SK-N-SH (cell line): ENCODE measurements around the gene ETFA. TPM values are rescaled to one million over a fixed set of nuclear protein-coding genes. Genes with fewer than 3 reads are reported as not detected.

Experiments used
- CTCF ChIA-PET: fragments of 300-600, 350-600 bp; formaldehyde crosslinking; extraction: SDS; loops from one replicate; lab custom pipeline; 2021; lab: Yijun Ruan, JAX
- POLR2A ChIA-PET: fragments of 350-600 bp; sonication (Branson Sonifier 250); formaldehyde crosslinking; extraction: SDS; loops from one replicate; lab custom pipeline; 2020; ENCODE audit warnings: antibody characterized with exemption, inconsistent platforms; lab: Yijun Ruan, JAX
- DNase-seq: peaks from one replicate; pipeline ENCODE4 v3.0.0; 2012
- H2AFZ ChIP-seq: fragments of 200-600 bp; sonication (generic); 2 replicates; pipeline ENCODE4 v1.8.1; 2016; ENCODE audit warnings: antibody characterized with exemption, mild to moderate bottlenecking, low read depth
- H3F3A ChIP-seq: fragments of 200-600 bp; sonication (generic); replicated peaks from 2 replicates; pipeline ENCODE3; 2016; ENCODE audit warnings: antibody characterized with exemption, mild to moderate bottlenecking; ENCODE audit not compliant: insufficient read depth
- H3K27ac ChIP-seq, 2 experiments: fragments of 200-500 bp in 1 of 2; fragments of 200-600 bp in 1 of 2; sonication (Bioruptor generic) in 1 of 2; sonication (generic), shearing (Covaris generic) in 1 of 2; 2 replicates each; pipeline versions ENCODE4 v1.5.1 to v1.6.1; 2014 to 2016; ENCODE audit warnings: low read depth in 2 of 2, inconsistent platforms in 1 of 2, low read length in 1 of 2, mild to moderate bottlenecking in 1 of 2, mixed read lengths in 1 of 2
- H3K27me3 ChIP-seq: fragments of 200-600 bp; sonication (generic), shearing (Covaris generic); 2 replicates; pipeline ENCODE4 v1.6.1; 2016; ENCODE audit warnings: mixed run types; ENCODE audit not compliant: insufficient read depth
- H3K36me3 ChIP-seq, 2 experiments: fragments of 200-500 bp in 1 of 2; fragments of 200-600 bp in 1 of 2; sonication (Bioruptor generic) in 1 of 2; sonication (generic) in 1 of 2; replicated peaks in 1 of 2; 2 replicates each; pipeline versions ENCODE3 to v1.5.1; 2014 to 2016; ENCODE audit warnings: low read length in 1 of 2, mild to moderate bottlenecking in 1 of 2; ENCODE audit not compliant: insufficient read depth in 2 of 2, control insufficient read depth in 1 of 2
- H3K4me1 ChIP-seq, 2 experiments: fragments of 200-500 bp in 1 of 2; fragments of 200-600 bp in 1 of 2; sonication (Bioruptor generic) in 1 of 2; sonication (generic), shearing (Covaris generic) in 1 of 2; 2 replicates each; pipeline versions ENCODE4 v1.5.1 to v1.6.1; 2014 to 2016; ENCODE audit warnings: low read depth in 1 of 2, low read length in 1 of 2, mixed run types in 1 of 2; ENCODE audit not compliant: insufficient read depth in 2 of 2, control insufficient read depth in 1 of 2
- H3K4me2 ChIP-seq: fragments of 200-600 bp; sonication (generic), shearing (Covaris generic); 2 replicates; pipeline ENCODE4 v1.6.1; 2017; ENCODE audit warnings: mixed run types
- H3K4me3 ChIP-seq, 2 experiments: fragments of 200-500 bp in 1 of 2; fragments of 200-600 bp in 1 of 2; sonication (Bioruptor generic) in 1 of 2; sonication (generic), shearing (Covaris generic) in 1 of 2; 2 replicates each; pipeline versions ENCODE4 v1.5.1 to v1.8.1; 2014 to 2016; ENCODE audit warnings: low read depth in 2 of 2, inconsistent platforms in 1 of 2, low read length in 1 of 2, mild to moderate bottlenecking in 1 of 2, mixed read lengths in 1 of 2, moderate library complexity in 1 of 2
- H3K79me2 ChIP-seq: fragments of 200-600 bp; sonication (generic); 2 replicates; pipeline ENCODE4 v1.8.1; 2017; ENCODE audit warnings: mild to moderate bottlenecking; ENCODE audit not compliant: insufficient read depth
- H3K9ac ChIP-seq: fragments of 200-600 bp; sonication (generic); 2 replicates; pipeline ENCODE4 v1.6.1; 2017; ENCODE audit warnings: mixed run types
- H3K9me2 ChIP-seq: fragments of 200-600 bp; sonication (generic); 2 replicates; pipeline ENCODE4 v1.6.1; 2017; ENCODE audit warnings: mixed run types
- H3K9me3 ChIP-seq: fragments of 200-600 bp; sonication (generic); 2 replicates; pipeline ENCODE4 v1.6.1; 2017; ENCODE audit warnings: mixed run types, mild to moderate bottlenecking, moderate library complexity
- H4K20me1 ChIP-seq: fragments of 200-600 bp; sonication (generic); 2 replicates; pipeline ENCODE4 v1.6.1; 2017; ENCODE audit warnings: mild to moderate bottlenecking, mixed run types; ENCODE audit not compliant: insufficient read depth
- CHD2 ChIP-seq: fragments of 150-350 bp; IDR thresholded peaks from 2 replicates; pipeline ENCODE4 v1.6.1; 2018; ENCODE audit warnings: low read length; ENCODE audit not compliant: partially characterized antibody
- ELF1 ChIP-seq: IDR thresholded peaks from 2 replicates; pipeline ENCODE4 v1.4.0; 2012
- EP300 ChIP-seq, 2 experiments: IDR thresholded peaks; 2 replicates each; pipeline versions ENCODE4 v1.4.0 to v1.6.1; 2012; ENCODE audit warnings: borderline replicate concordance in 1 of 2, low read depth in 1 of 2, low read length in 1 of 2
- EZH2phosphoT487 ChIP-seq: fragments of 200-600 bp; sonication (generic); IDR thresholded peaks from 2 replicates; pipeline ENCODE4 v1.6.1; 2017; ENCODE audit warnings: low read depth, mixed run types, mild to moderate bottlenecking, antibody characterized with exemption, moderate library complexity, borderline replicate concordance
- FOSL2 ChIP-seq: IDR thresholded peaks from 2 replicates; pipeline ENCODE4 v1.4.0; 2012; ENCODE audit warnings: low read depth, mild to moderate bottlenecking, moderate library complexity, borderline replicate concordance
- FOXJ3 ChIP-seq: sonication (generic); formaldehyde crosslinking; IDR thresholded peaks from 2 replicates; pipeline ENCODE4 v1.5.1; 2020; ENCODE audit warnings: mild to moderate bottlenecking, missing genetic modification reagents
- FOXM1 ChIP-seq: IDR thresholded peaks from 2 replicates; pipeline ENCODE4 v1.4.0; 2012; ENCODE audit warnings: low read depth, mild to moderate bottlenecking
- GABPA ChIP-seq: IDR thresholded peaks from 2 replicates; pipeline ENCODE4 v1.4.0; 2012; ENCODE audit warnings: low read depth, mild to moderate bottlenecking
- JUND ChIP-seq: IDR thresholded peaks from 2 replicates; pipeline ENCODE4 v1.4.0; 2012
- MEF2A ChIP-seq: IDR thresholded peaks from 2 replicates; pipeline ENCODE4 v1.4.0; 2012; ENCODE audit warnings: low read depth, borderline replicate concordance
- MXI1 ChIP-seq: IDR thresholded peaks from 2 replicates; pipeline ENCODE4 v1.6.1; 2012; ENCODE audit warnings: mild to moderate bottlenecking, low read depth, low read length, improper control_type of control experiment
- NFIC ChIP-seq: IDR thresholded peaks from 2 replicates; pipeline ENCODE4 v1.4.0; 2012; ENCODE audit warnings: borderline replicate concordance
- NRF1 ChIP-seq: IDR thresholded peaks from 2 replicates; pipeline ENCODE4 v1.6.1; 2012; ENCODE audit warnings: low read depth, mild to moderate bottlenecking, low read length
- PBX3 ChIP-seq: IDR thresholded peaks from 2 replicates; pipeline ENCODE4; 2012
- POLR2AphosphoS5 ChIP-seq: IDR thresholded peaks from 2 replicates; pipeline ENCODE4 v1.6.1; 2012; ENCODE audit warnings: low read depth, low read length
- RAD21 ChIP-seq: IDR thresholded peaks from 2 replicates; pipeline ENCODE4 v1.6.1; 2012; ENCODE audit warnings: mild to moderate bottlenecking, low read length
- RCOR1 ChIP-seq: fragments of 150-350 bp; IDR thresholded peaks from 2 replicates; pipeline ENCODE4 v1.6.1; 2017; ENCODE audit warnings: antibody characterized with exemption, low read length
- REST ChIP-seq: IDR thresholded peaks from 2 replicates; pipeline ENCODE4 v1.6.1; 2012; ENCODE audit warnings: mild to moderate bottlenecking, low read depth, low read length, moderate library complexity
- RXRA ChIP-seq: IDR thresholded peaks from 2 replicates; pipeline ENCODE4 v1.4.0; 2012; ENCODE audit warnings: low read depth, mild to moderate bottlenecking, borderline replicate concordance
- SIN3A ChIP-seq: IDR thresholded peaks from 2 replicates; pipeline ENCODE4 v1.6.1; 2012; ENCODE audit warnings: low read depth, mild to moderate bottlenecking, low read length, moderate library complexity, borderline replicate concordance
- TAF1 ChIP-seq: IDR thresholded peaks from 2 replicates; pipeline ENCODE4 v1.6.1; 2012; ENCODE audit warnings: low read depth, mild to moderate bottlenecking, low read length, moderate library complexity, borderline replicate concordance
- TCF12 ChIP-seq: IDR thresholded peaks from 2 replicates; pipeline ENCODE4 v1.4.0; 2012
- TEAD4 ChIP-seq: IDR thresholded peaks from 2 replicates; pipeline ENCODE4 v1.4.0; 2012; ENCODE audit warnings: mild to moderate bottlenecking, borderline replicate concordance; ENCODE audit not compliant: insufficient read depth
- YY1 ChIP-seq: IDR thresholded peaks from 2 replicates; pipeline ENCODE4 v1.4.0; 2012; ENCODE audit warnings: low read depth, mild to moderate bottlenecking
- WGBS: methylation state at CpG from one replicate; pipeline ENCODE4 v1.1.6; 2017; ENCODE audit warnings: low lambda C conversion rate; 5-methylcytosine and 5-hydroxymethylcytosine counted together
- polyA plus RNA-seq, 3 experiments: library from polyadenylated mRNA; depleted of rRNA; stranded (reverse); fragments of >200 nt; gene quantifications; 2 replicates each; pipeline ENCODE4 v1.2.3, GENCODE V29; 2012
- TF ChIP-seq, protein P1 (sequence below): fragments of 150-350 bp; IDR thresholded peaks from 2 replicates; pipeline ENCODE4 v1.6.1; 2016; ENCODE audit warnings: mild to moderate bottlenecking, low read depth, low read length
- TF ChIP-seq, protein P2 (sequence below): fragments of 200-600 bp; sonication (generic); IDR thresholded peaks from 2 replicates; pipeline ENCODE4 v1.6.1; 2017; ENCODE audit warnings: antibody characterized with exemption, mild to moderate bottlenecking, moderate library complexity

ETFA gene
- polyA plus RNA-seq, 1 of the 3 experiments (the other 2 are of a cell fraction): 122 TPM

DNA sequence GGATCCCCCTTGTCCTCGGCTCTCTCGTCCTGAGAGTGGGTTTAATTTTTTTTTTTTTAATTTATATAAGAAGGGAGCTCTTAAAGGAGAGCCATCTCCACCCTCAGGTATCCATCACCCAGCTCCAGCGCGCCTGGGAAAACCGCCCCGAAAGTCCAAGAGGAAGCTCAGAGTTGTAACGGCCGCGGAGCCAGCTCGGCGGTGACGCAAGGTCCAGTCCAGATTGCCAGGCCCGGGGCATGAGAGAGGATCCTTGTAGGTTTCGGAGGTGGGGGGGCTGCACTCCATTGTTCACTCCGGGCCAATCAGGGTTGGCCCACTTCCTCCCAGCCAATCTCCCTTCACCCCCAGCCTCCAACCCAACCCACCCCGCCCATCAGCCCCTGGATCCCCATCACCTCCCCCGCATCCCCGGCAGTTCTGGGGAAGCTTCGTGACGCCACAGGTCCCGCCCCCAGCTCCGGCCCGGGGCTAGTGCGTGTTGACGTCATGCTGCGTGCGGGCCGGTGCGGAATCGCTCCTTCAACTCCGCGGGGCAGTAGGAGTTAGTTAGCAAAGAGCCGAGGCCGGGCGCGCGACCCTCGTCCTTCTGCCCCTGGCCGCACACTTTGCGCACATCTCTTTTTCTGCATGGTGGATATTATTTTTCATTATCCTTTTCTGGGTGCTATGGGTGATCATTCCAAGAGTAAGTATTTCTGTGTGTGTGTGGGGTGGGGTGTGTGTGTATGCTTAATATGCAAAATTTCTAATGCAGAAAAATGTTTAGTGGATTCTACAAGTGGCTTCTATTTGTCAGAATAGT lies 25.2 kb upstream of the ETFA start, which contains the start of gene ISL2:
TSS of gene ISL2 (plus strand) at position 520 of the 805 bp plus-strand sequence. CDS start at position 631, 111 bp downstream.
- Histone ChIP-seq H3K27ac (peak within 1 kb of the TSS; percentile 95 to 99), H3F3A (peaks cover 8% of the 10 kb centered on the region), H3K4me2 (peak within 1 kb of the TSS; percentile 91), H3K27me3 (no peaks in the 10 kb centered on the region), H4K20me1 (0 out of 2 replicates have a peak, but pooled peaks cover 4% of the 10 kb centered on the region), H3K9me2 (no peaks in the 10 kb centered on the region), H3K4me1 (peaks cover 4 to 26% of the 10 kb centered on the region in 2 experiments; a peak in 2 of 4 replicates), H3K79me2 (peaks cover 22% of the 10 kb centered on the region), H2AFZ (peak within 1 kb of the TSS; percentile 89), H3K9me3 (no peaks in the 10 kb centered on the region), H3K9ac (peak within 1 kb of the TSS; percentile 91), H3K4me3 (peak within 1 kb of the TSS; percentile 54 to 74), H3K36me3 (peaks cover 0 to 9% of the 10 kb centered on the region in 2 experiments)
- ChIA-PET CTCF (interaction anchor here (0.5 to 4.5 kb wide), 7 partner anchors 101 to 1276 kb away, joined by 3 to 29 read pairs (median 4); no protein-coding TSS in a partner anchor), POLR2A (interaction anchor here (0.6 to 1.6 kb wide), 9 partner anchors 23 to 528 kb away, joined by 3 to 12 read pairs (median 4); partner anchors contain the start of gene ETFA)
- WGBS: under 1% methylated on average over 40 of the region's 40 CpGs
- peak; percentile 99 for DNase-seq
- TF ChIP-seq FOXJ3 (CRISPR knock-in tag) (no peak), FOSL2 (no peak), YY1 (no peak), EZH2phosphoT487 (no peak), RAD21 (no peak), ELF1 (no peak), SIN3A (peak; percentile 69; the same call in 1 of the 2 replicates), GABPA (no peak), NFIC (no peak), MEF2A (no peak), EP300 (IDR thresholded peaks at IDR 0.05; ENCODE audit: borderline replicate concordance in 1 of 2, low read depth in 1 of 2, low read length in 1 of 2) (no peak; a peak in 1 of 4 replicates), NRF1 (no peak), TCF12 (peak; percentile 29; the same call in 1 of the 2 replicates), JUND (no peak), FOXM1 (no peak), REST (0 out of 2 replicates have a peak, but pooled peaks have one; percentile 54), MXI1 (0 out of 2 replicates have a peak, but pooled peaks have one; percentile 33), TEAD4 (no peak), CHD2 (no peak), PBX3 (no peak), RXRA (no peak), RCOR1 (no peak; the same call in 1 of the 2 replicates), TAF1 (peak; percentile 70), POLR2AphosphoS5 (peak; percentile 99)
- TF ChIP-seq, protein P1, sequence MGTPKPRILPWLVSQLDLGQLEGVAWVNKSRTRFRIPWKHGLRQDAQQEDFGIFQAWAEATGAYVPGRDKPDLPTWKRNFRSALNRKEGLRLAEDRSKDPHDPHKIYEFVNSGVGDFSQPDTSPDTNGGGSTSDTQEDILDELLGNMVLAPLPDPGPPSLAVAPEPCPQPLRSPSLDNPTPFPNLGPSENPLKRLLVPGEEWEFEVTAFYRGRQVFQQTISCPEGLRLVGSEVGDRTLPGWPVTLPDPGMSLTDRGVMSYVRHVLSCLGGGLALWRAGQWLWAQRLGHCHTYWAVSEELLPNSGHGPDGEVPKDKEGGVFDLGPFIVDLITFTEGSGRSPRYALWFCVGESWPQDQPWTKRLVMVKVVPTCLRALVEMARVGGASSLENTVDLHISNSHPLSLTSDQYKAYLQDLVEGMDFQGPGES: no peak
- TF ChIP-seq, protein P2, sequence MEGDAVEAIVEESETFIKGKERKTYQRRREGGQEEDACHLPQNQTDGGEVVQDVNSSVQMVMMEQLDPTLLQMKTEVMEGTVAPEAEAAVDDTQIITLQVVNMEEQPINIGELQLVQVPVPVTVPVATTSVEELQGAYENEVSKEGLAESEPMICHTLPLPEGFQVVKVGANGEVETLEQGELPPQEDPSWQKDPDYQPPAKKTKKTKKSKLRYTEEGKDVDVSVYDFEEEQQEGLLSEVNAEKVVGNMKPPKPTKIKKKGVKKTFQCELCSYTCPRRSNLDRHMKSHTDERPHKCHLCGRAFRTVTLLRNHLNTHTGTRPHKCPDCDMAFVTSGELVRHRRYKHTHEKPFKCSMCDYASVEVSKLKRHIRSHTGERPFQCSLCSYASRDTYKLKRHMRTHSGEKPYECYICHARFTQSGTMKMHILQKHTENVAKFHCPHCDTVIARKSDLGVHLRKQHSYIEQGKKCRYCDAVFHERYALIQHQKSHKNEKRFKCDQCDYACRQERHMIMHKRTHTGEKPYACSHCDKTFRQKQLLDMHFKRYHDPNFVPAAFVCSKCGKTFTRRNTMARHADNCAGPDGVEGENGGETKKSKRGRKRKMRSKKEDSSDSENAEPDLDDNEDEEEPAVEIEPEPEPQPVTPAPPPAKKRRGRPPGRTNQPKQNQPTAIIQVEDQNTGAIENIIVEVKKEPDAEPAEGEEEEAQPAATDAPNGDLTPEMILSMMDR: no peak
